KMS-11 (cell line): ENCODE measurements around the gene MRPL10.

Experiments
- H2AFZ ChIP-seq: fragments of 200-600 bp; sonication (generic); 2 replicates; pipeline ENCODE4 v1.6.1; 2016; ENCODE audit warnings: antibody characterized with exemption, mixed run types, low read depth
- H3K27ac ChIP-seq: fragments of 200-600 bp; sonication (generic); 2 replicates; pipeline ENCODE4 v1.6.1; 2016; ENCODE audit warnings: mild to moderate bottlenecking, mixed run types
- H3K27me3 ChIP-seq: fragments of 200-600 bp; sonication (generic); 2 replicates; pipeline ENCODE4 v1.6.1; 2017; ENCODE audit warnings: mild to moderate bottlenecking, low read depth, mixed run types, moderate library complexity; ENCODE audit not compliant: insufficient read depth
- H3K36me3 ChIP-seq: fragments of 200-600 bp; sonication (generic); 2 replicates; pipeline ENCODE4 v1.6.1; 2017; ENCODE audit warnings: mild to moderate bottlenecking, mixed run types; ENCODE audit not compliant: insufficient read depth
- H3K4me1 ChIP-seq: fragments of 200-600 bp; sonication (generic); 2 replicates; pipeline ENCODE4 v1.6.1; 2016; ENCODE audit warnings: mild to moderate bottlenecking, low read depth, mixed run types; ENCODE audit not compliant: poor library complexity, severe bottlenecking
- H3K4me2 ChIP-seq: fragments of 200-600 bp; sonication (generic); 2 replicates; pipeline ENCODE4 v1.7.0; 2016; ENCODE audit warnings: mild to moderate bottlenecking, mixed run types
- H3K4me3 ChIP-seq: fragments of 200-600 bp; sonication (generic); IDR thresholded peaks from 2 replicates; pipeline ENCODE4 v1.6.1; 2017; ENCODE audit warnings: low read depth, low read length, mixed read lengths; ENCODE audit not compliant: insufficient read depth
- H3K79me2 ChIP-seq: fragments of 200-600 bp; sonication (generic); 2 replicates; pipeline ENCODE4 v1.6.1; 2016; ENCODE audit warnings: low read depth, mixed run types; ENCODE audit not compliant: insufficient read depth
- H3K9ac ChIP-seq: fragments of 200-600 bp; sonication (generic); 2 replicates; pipeline ENCODE4 v1.6.1; 2016; ENCODE audit warnings: mild to moderate bottlenecking, mixed run types
- H4K20me1 ChIP-seq: fragments of 200-600 bp; sonication (generic); 2 replicates; pipeline ENCODE4 v1.6.1; 2016; ENCODE audit warnings: mild to moderate bottlenecking, mixed run types; ENCODE audit not compliant: insufficient read depth
- TF ChIP-seq, protein P1 (sequence below): fragments of 200-600 bp; sonication (generic); conservative IDR thresholded peaks from 2 replicates; pipeline ENCODE4 v1.6.1; 2017; ENCODE audit warnings: low read depth, mild to moderate bottlenecking, antibody characterized with exemption, low read length, moderate library complexity, mixed read lengths

MRPL10 gene

GRCh38 chr17:47872019-47872650, 40.8 kb upstream of the MRPL10 start:
- no peak overlapping the region for H3K4me2 ChIP-seq
- H3K27ac ChIP-seq: no peak overlapping the region
- H3K36me3 ChIP-seq: no peaks in the 10 kb centered on the region
- H3K27me3 ChIP-seq: peaks cover 93% of the 10 kb centered on the region
- H3K4me1 ChIP-seq: no peaks in the 10 kb centered on the region
- no peak overlapping the region for H3K4me3 ChIP-seq
- no peak overlapping the region for H3K9ac ChIP-seq
- TF ChIP-seq, protein P1, sequence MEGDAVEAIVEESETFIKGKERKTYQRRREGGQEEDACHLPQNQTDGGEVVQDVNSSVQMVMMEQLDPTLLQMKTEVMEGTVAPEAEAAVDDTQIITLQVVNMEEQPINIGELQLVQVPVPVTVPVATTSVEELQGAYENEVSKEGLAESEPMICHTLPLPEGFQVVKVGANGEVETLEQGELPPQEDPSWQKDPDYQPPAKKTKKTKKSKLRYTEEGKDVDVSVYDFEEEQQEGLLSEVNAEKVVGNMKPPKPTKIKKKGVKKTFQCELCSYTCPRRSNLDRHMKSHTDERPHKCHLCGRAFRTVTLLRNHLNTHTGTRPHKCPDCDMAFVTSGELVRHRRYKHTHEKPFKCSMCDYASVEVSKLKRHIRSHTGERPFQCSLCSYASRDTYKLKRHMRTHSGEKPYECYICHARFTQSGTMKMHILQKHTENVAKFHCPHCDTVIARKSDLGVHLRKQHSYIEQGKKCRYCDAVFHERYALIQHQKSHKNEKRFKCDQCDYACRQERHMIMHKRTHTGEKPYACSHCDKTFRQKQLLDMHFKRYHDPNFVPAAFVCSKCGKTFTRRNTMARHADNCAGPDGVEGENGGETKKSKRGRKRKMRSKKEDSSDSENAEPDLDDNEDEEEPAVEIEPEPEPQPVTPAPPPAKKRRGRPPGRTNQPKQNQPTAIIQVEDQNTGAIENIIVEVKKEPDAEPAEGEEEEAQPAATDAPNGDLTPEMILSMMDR: no peak
- H4K20me1 ChIP-seq: no peaks in the 10 kb centered on the region
- no peak overlapping the region for H2AFZ ChIP-seq
- no peaks in the 10 kb centered on the region for H3K79me2 ChIP-seq

DNA sequence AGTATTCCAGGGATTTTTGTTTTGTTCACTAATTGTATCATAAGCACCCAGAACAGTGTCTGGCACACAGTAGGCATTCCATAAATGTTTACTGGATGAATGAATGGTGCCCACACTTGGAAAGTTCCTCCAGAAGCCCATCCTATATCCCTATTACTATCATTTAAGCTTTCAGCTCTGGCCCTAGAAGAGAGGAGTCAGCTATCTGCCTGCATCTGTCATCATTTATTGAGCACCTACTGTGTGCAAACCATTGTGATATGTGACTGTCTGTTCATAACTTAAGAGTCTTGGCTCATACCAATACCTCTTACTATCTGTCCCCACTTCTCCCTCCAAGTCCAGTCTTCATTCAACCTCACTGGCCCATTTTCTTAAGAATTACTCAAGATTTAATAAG, 39.7 kb upstream of the MRPL10 start:
- no peak overlapping the region for H3K4me3 ChIP-seq
- peaks cover 96% of the 10 kb centered on the region for H3K27me3 ChIP-seq
- H3K27ac ChIP-seq: no peak overlapping the region
- TF ChIP-seq, protein P1: no peak
- H4K20me1 ChIP-seq: no peaks in the 10 kb centered on the region
- H2AFZ ChIP-seq: no peak overlapping the region
- H3K36me3 ChIP-seq: no peaks in the 10 kb centered on the region
- H3K4me1 ChIP-seq: no peaks in the 10 kb centered on the region
- no peak overlapping the region for H3K9ac ChIP-seq
- H3K4me2 ChIP-seq: no peak overlapping the region
- no peaks in the 10 kb centered on the region for H3K79me2 ChIP-seq

DNA sequence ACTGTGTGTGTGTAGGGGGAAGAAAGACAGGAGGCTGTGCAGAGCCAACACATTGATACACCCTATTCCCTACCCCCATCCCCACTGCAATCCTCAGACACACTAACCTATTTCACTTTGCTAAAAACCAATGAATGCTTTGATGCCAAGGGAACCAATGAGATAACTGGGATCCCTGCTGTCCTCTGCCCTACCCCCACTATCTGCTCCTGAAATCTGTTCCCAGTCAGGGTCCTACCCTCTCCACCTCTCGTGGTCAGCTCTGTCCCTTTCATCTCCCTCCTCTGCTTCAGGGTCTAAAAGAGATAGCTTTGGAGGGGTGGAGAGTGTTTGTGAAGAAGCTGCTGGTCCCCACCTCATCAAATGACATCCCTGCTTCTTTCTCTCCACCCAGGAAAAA, 38.7 kb upstream of the MRPL10 start:
- TF ChIP-seq, protein P1: no peak
- H3K4me2 ChIP-seq: no peak overlapping the region
- H2AFZ ChIP-seq: no peak overlapping the region

DNA sequence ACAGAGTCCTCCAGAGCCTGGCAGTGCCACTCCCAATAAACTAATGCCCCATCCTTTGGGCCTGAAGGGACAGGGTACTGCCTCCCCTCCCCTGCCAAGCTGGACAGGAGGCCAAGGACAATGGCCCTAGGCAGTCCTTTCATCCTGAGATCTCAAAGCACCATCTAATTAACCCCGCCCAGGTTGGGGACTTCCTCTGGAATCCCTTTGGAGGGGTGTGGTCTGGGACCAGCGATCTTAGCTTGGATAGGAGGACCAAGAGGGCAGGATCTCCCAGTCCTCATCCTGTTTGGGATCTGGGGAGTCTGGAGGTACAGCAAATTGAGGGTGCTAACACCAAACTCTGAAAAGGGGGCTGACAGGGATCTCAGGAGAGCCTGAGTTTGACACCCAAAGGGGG, 37.8 kb upstream of the MRPL10 start:
- H3K36me3 ChIP-seq: no peaks in the 10 kb centered on the region
- no peaks in the 10 kb centered on the region for H3K4me1 ChIP-seq
- H3K9ac ChIP-seq: no peak overlapping the region
- H2AFZ ChIP-seq: no peak overlapping the region
- H4K20me1 ChIP-seq: no peaks in the 10 kb centered on the region
- H3K79me2 ChIP-seq: no peaks in the 10 kb centered on the region
- H3K27me3 ChIP-seq: peaks cover 98% of the 10 kb centered on the region
- H3K4me3 ChIP-seq: no peak overlapping the region
- H3K4me2 ChIP-seq: no peak overlapping the region
- no peak overlapping the region for H3K27ac ChIP-seq
- TF ChIP-seq, protein P1: no peak

More for the DNA sequence above, 38.7 kb upstream of the MRPL10 start:
- H3K9ac ChIP-seq: no peak overlapping the region
- no peaks in the 10 kb centered on the region for H3K36me3 ChIP-seq
- no peak overlapping the region for H3K4me3 ChIP-seq
- no peak overlapping the region for H3K27ac ChIP-seq
- H3K4me1 ChIP-seq: no peaks in the 10 kb centered on the region
- peaks cover 98% of the 10 kb centered on the region for H3K27me3 ChIP-seq
- H4K20me1 ChIP-seq: no peaks in the 10 kb centered on the region
- H3K79me2 ChIP-seq: no peaks in the 10 kb centered on the region
